HEK293 (cell line): ENCODE results near the gene RHBDL3.

ENCODE experiments used
- ELK4 ChIP-seq: IDR thresholded peaks from 2 replicates; pipeline ENCODE4 v1.6.1; 2011; ENCODE audit warnings: mild to moderate bottlenecking, low read depth, low read length, borderline replicate concordance
- MZF1 ChIP-seq: fragments of 450-650 bp; formaldehyde crosslinking; IDR thresholded peaks from 2 replicates; pipeline ENCODE4 v1.5.1; 2017; ENCODE audit warnings: missing biosample characterization, missing genetic modification characterization, borderline replicate concordance
- YY1 ChIP-seq: fragments of 450-650 bp; formaldehyde crosslinking; IDR thresholded peaks from 2 replicates; pipeline ENCODE4 v1.5.1; 2018; ENCODE audit warnings: missing biosample characterization, missing genetic modification characterization
- ZBTB20 ChIP-seq: fragments of 450-650 bp; formaldehyde crosslinking; IDR thresholded peaks from 2 replicates; pipeline ENCODE4 v1.5.1; 2016; ENCODE audit warnings: missing biosample characterization, missing genetic modification characterization
- ZFP37 ChIP-seq: fragments of 450-650 bp; formaldehyde crosslinking; IDR thresholded peaks from 2 replicates; pipeline ENCODE4 v1.5.1; 2016; ENCODE audit warnings: missing biosample characterization, missing genetic modification characterization
- ZNF140 ChIP-seq: fragments of 450-650 bp; formaldehyde crosslinking; IDR thresholded peaks from 2 replicates; pipeline ENCODE4 v1.5.1; 2016; ENCODE audit warnings: missing biosample characterization, missing genetic modification characterization
- ZNF175 ChIP-seq: fragments of 450-650 bp; formaldehyde crosslinking; IDR thresholded peaks from 2 replicates; pipeline ENCODE4 v1.5.1; 2016; ENCODE audit warnings: missing biosample characterization, missing genetic modification characterization
- ZNF274 ChIP-seq, 2 experiments: fragments of 200-500 bp in 1 of 2; fragments of 450-650 bp in 1 of 2; sonication (Bioruptor generic) in 1 of 2; formaldehyde crosslinking in 1 of 2; IDR thresholded peaks; 2 replicates each; pipeline versions ENCODE4 v1.5.1 to v1.6.1; 2014 to 2016; ENCODE audit warnings: borderline replicate concordance in 1 of 2, inconsistent platforms in 1 of 2, low read length in 1 of 2, missing biosample characterization in 1 of 2, missing genetic modification characterization in 1 of 2
- ZNF501 ChIP-seq: fragments of 450-650 bp; formaldehyde crosslinking; IDR thresholded peaks from 2 replicates; pipeline ENCODE4 v1.5.1; 2016; ENCODE audit warnings: missing biosample characterization, missing genetic modification characterization
- ZNF654 ChIP-seq: fragments of 450-650 bp; formaldehyde crosslinking; IDR thresholded peaks from 2 replicates; pipeline ENCODE4 v1.5.1; 2016; ENCODE audit warnings: low read depth, missing biosample characterization, missing genetic modification characterization
- ZSCAN30 ChIP-seq: fragments of 450-650 bp; IDR thresholded peaks from 2 replicates; pipeline ENCODE4 v1.5.1; 2018; ENCODE audit warnings: missing biosample characterization, mild to moderate bottlenecking, missing genetic modification characterization, moderate library complexity
- TF ChIP-seq, protein P1 (sequence below): fragments of 450-650 bp; formaldehyde crosslinking; IDR thresholded peaks from 2 replicates; pipeline ENCODE4 v1.5.1; 2016; ENCODE audit warnings: missing biosample characterization, missing genetic modification characterization
- TF ChIP-seq, protein P2 (sequence below): fragments of 450-650 bp; formaldehyde crosslinking; conservative IDR thresholded peaks from 2 replicates; pipeline ENCODE4 v1.5.1; 2016; ENCODE audit warnings: low read depth, missing biosample characterization, missing genetic modification characterization
- TF ChIP-seq, protein P3 (sequence below): fragments of 450-650 bp; formaldehyde crosslinking; IDR thresholded peaks from 2 replicates; pipeline ENCODE4 v1.5.1; 2016; ENCODE audit warnings: missing biosample characterization, missing genetic modification characterization

- TF ChIP-seq ZNF501 (tag by site-specific recombination), result no peak
- TF ChIP-seq, protein P1, sequence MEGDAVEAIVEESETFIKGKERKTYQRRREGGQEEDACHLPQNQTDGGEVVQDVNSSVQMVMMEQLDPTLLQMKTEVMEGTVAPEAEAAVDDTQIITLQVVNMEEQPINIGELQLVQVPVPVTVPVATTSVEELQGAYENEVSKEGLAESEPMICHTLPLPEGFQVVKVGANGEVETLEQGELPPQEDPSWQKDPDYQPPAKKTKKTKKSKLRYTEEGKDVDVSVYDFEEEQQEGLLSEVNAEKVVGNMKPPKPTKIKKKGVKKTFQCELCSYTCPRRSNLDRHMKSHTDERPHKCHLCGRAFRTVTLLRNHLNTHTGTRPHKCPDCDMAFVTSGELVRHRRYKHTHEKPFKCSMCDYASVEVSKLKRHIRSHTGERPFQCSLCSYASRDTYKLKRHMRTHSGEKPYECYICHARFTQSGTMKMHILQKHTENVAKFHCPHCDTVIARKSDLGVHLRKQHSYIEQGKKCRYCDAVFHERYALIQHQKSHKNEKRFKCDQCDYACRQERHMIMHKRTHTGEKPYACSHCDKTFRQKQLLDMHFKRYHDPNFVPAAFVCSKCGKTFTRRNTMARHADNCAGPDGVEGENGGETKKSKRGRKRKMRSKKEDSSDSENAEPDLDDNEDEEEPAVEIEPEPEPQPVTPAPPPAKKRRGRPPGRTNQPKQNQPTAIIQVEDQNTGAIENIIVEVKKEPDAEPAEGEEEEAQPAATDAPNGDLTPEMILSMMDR (tag by site-specific recombination), result no peak
- TF ChIP-seq ZNF654 (tag by site-specific recombination), result no peak
- no peak for TF ChIP-seq YY1 (tag by site-specific recombination)
- no peak for TF ChIP-seq ZNF175 (tag by site-specific recombination)
- no peak for TF ChIP-seq ZFP37 (tag by site-specific recombination)
- no peak for TF ChIP-seq ZNF140 (tag by site-specific recombination)
- TF ChIP-seq ZBTB20 (tag by site-specific recombination), result no peak
- no peak for TF ChIP-seq ZSCAN30 (tag by site-specific recombination)
- no peak for TF ChIP-seq MZF1
- TF ChIP-seq ZNF274 (IDR thresholded peaks at IDR 0.05; ENCODE audit: low read length), result no peak
- no peak for TF ChIP-seq ZNF274 (tag by site-specific recombination; IDR thresholded peaks at IDR 0.05; ENCODE audit: borderline replicate concordance)
- no peak for TF ChIP-seq ELK4
- TF ChIP-seq, protein P2, sequence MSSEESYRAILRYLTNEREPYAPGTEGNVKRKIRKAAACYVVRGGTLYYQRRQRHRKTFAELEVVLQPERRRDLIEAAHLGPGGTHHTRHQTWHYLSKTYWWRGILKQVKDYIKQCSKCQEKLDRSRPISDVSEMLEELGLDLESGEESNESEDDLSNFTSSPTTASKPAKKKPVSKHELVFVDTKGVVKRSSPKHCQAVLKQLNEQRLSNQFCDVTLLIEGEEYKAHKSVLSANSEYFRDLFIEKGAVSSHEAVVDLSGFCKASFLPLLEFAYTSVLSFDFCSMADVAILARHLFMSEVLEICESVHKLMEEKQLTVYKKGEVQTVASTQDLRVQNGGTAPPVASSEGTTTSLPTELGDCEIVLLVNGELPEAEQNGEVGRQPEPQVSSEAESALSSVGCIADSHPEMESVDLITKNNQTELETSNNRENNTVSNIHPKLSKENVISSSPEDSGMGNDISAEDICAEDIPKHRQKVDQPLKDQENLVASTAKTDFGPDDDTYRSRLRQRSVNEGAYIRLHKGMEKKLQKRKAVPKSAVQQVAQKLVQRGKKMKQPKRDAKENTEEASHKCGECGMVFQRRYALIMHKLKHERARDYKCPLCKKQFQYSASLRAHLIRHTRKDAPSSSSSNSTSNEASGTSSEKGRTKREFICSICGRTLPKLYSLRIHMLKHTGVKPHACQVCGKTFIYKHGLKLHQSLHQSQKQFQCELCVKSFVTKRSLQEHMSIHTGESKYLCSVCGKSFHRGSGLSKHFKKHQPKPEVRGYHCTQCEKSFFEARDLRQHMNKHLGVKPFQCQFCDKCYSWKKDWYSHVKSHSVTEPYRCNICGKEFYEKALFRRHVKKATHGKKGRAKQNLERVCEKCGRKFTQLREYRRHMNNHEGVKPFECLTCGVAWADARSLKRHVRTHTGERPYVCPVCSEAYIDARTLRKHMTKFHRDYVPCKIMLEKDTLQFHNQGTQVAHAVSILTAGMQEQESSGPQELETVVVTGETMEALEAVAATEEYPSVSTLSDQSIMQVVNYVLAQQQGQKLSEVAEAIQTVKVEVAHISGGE (tag by site-specific recombination), result no peak
- TF ChIP-seq, protein P3, sequence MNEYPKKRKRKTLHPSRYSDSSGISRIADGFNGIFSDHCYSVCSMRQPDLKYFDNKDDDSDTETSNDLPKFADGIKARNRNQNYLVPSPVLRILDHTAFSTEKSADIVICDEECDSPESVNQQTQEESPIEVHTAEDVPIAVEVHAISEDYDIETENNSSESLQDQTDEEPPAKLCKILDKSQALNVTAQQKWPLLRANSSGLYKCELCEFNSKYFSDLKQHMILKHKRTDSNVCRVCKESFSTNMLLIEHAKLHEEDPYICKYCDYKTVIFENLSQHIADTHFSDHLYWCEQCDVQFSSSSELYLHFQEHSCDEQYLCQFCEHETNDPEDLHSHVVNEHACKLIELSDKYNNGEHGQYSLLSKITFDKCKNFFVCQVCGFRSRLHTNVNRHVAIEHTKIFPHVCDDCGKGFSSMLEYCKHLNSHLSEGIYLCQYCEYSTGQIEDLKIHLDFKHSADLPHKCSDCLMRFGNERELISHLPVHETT, result no peak
Observed at GRCh38 chr17:32276171-32276601, 10.6 kb downstream of the RHBDL3 start.
